Measurements from ENCODE around the gene AUTS2. TPM values are rescaled to one million over a fixed set of nuclear protein-coding genes. Genes with fewer than 3 reads are reported as not detected.

Gene AUTS2
- total RNA-seq, 2 donors from 2014 or later = 8.6 TPM

DNA sequence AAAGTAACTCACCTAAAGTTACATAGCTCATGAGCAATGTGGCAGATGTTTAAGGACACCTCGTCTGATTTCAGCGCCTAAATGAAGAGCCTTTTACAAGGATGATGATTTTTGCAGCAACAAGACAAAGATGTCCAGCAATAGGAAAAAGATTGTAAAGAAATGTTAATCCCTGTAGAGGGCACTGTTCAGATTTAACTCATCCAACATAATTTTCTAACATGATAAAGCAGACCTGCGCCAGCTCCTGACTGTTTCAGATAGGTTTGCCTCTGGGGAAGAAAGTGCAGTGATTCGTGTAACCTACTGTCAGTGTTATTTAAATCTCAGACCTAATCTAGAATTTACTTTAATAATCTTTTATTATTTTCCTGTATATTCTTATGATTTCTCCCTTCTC lies 595.2 kb downstream of the AUTS2 start:
- H3K27ac ChIP-seq = no peak overlapping the region
- H3K4me1 ChIP-seq = no peaks in the 10 kb centered on the region
- no peaks in the 10 kb centered on the region for H3K27me3 ChIP-seq
- peaks cover 0 to 10% of the 10 kb centered on the region in 2 donors for H3K9me3 ChIP-seq
- DNase-seq (ENCODE audit: low spot score) = no peak
- H3K4me3 ChIP-seq = no peak overlapping the region
- H3K36me3 ChIP-seq = no peaks in the 10 kb centered on the region
- TF ChIP-seq, protein P1, sequence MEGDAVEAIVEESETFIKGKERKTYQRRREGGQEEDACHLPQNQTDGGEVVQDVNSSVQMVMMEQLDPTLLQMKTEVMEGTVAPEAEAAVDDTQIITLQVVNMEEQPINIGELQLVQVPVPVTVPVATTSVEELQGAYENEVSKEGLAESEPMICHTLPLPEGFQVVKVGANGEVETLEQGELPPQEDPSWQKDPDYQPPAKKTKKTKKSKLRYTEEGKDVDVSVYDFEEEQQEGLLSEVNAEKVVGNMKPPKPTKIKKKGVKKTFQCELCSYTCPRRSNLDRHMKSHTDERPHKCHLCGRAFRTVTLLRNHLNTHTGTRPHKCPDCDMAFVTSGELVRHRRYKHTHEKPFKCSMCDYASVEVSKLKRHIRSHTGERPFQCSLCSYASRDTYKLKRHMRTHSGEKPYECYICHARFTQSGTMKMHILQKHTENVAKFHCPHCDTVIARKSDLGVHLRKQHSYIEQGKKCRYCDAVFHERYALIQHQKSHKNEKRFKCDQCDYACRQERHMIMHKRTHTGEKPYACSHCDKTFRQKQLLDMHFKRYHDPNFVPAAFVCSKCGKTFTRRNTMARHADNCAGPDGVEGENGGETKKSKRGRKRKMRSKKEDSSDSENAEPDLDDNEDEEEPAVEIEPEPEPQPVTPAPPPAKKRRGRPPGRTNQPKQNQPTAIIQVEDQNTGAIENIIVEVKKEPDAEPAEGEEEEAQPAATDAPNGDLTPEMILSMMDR (IDR thresholded peaks at IDR 0.05) = peak in 1 of 2 donors; percentile 51

DNA sequence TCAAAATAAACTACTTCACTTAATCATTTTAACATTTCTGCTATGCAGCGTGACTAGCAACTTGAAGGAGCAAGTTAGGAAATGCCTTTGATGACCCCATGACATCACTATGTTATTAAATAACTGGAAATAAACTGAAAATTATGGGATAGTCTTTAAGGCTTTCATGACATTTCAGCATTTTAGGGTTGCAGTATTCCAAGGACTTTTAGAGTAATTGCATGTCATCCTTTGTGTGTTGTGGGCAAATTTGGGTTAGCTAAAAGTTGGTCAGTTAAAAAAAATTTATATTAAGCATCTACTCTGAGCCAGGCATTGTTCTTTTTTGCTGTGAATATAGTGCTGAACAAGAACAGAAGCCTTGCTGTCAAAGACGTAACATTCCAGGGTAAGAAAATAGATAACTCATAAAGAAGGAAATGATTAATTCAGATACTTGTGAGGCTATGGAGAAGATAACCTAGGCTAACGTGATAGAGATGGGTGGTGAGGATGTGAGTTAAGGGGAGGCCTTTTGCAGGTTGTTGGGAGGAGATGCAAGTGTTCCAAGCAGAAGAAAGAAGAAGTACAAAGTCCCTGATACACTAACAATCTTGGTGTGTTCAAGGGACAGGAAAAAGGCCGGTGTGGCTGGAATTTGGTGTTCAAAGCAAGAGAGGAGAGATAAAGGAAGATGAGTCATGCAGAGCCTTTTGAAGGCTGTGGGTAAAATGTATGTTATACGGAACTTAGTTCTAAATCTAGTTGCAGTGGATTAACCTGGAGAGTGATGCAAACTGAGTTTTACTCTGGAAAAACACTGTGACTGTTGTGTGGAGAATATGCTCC lies 610.2 kb downstream of the AUTS2 start:
- H3K27ac ChIP-seq = no peak overlapping the region
- no peaks in the 10 kb centered on the region for H3K9me3 ChIP-seq
- TF ChIP-seq, protein P1 (IDR thresholded peaks at IDR 0.05) = no peak
- H3K36me3 ChIP-seq = no peaks in the 10 kb centered on the region
- H3K27me3 ChIP-seq = no peaks in the 10 kb centered on the region
- no peak overlapping the region for H3K4me3 ChIP-seq
- no peaks in the 10 kb centered on the region for H3K4me1 ChIP-seq
- no peak for DNase-seq (ENCODE audit: low spot score)

DNA sequence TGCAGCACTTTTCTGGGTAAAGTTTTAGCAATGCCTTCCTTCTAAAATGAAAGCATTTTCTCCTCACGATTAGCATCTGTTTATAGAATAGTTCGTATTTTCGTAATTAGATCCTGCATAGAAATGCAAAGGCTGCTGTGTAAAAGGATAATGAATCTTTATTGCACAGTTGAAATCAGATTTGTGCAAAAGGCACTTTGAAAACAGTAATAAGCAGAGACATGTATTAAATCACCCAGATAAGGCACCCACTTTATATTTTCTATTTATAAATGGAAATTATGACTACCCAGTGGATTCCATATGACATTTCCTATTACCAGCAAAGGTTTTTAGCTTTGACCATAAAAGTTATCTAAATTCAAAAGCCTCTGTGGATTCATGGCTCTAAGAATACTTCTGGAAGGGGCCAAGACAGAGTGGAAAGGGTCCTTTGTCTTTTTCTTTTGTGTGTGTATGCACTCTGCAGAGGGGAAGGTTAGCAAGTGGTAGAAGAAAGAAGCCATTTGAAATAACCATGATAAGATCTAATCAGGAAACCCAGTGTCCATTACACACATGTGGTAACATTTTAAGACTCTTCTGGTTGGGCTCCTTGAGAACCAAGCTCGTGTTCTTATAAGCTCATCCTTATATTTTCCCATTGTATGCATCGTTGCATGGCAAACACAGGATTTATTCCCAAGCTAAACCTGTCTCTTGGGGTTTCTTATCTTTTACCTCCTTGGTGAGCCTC lies 612.1 kb downstream of the AUTS2 start:
- H3K27me3 ChIP-seq = no peaks in the 10 kb centered on the region
- no peaks in the 10 kb centered on the region for H3K4me1 ChIP-seq
- no peaks in the 10 kb centered on the region for H3K36me3 ChIP-seq
- no peak for DNase-seq (ENCODE audit: low spot score)
- H3K4me3 ChIP-seq = no peak overlapping the region
- TF ChIP-seq, protein P1 (IDR thresholded peaks at IDR 0.05) = no peak
- no peaks in the 10 kb centered on the region for H3K9me3 ChIP-seq
- no peak overlapping the region for H3K27ac ChIP-seq

DNA sequence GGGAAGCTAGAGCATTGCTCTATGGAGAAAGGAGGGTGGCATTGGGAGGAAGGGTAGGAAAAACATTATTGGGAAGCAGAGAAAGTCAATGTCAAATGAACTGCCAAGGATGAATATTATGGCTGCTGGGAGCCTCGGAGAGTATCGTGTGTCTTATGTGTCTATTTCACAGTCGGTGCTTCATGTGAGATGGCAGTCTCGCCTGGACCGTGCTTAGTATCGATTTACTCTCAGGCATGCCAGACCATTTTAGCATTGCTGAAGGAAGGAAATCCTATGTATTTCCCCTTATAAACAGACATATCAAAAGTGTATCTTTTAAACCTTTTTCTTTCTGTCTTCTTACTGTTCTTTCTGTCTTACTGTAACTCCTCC lies 612.6 kb downstream of the AUTS2 start:
- H3K36me3 ChIP-seq = no peaks in the 10 kb centered on the region
- no peaks in the 10 kb centered on the region for H3K27me3 ChIP-seq
- no peak overlapping the region for H3K27ac ChIP-seq
- H3K4me3 ChIP-seq = no peak overlapping the region
- H3K9me3 ChIP-seq = no peaks in the 10 kb centered on the region
- DNase-seq (ENCODE audit: low spot score) = no peak
- no peaks in the 10 kb centered on the region for H3K4me1 ChIP-seq
- TF ChIP-seq, protein P1 (IDR thresholded peaks at IDR 0.05) = no peak

DNA sequence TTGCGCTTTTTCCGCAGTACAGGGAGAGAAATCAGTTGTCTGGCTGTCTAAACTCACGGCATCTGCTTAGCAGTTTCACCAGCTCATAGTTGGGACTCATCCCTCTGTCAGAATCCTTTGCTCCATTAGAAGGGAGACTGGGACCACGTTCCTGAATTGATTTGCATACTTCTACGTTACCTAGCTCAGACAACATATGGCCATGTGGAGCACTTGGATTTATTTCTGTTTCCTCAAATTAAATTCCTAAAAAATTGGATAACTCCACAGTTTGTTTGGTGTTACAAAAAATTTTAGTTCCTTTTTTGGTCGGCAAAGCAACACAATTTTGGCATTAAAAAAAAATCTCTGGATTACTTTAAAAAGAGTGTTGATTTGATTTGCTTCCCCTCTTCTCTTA lies 614.0 kb downstream of the AUTS2 start:
- Histone ChIP-seq H3K9me3 (no peaks in the 10 kb centered on the region), H3K36me3 (no peaks in the 10 kb centered on the region), H3K4me3 (no peak overlapping the region), H3K4me1 (no peaks in the 10 kb centered on the region), H3K27ac (no peak overlapping the region), H3K27me3 (no peaks in the 10 kb centered on the region)
- no peak for DNase-seq (ENCODE audit: low spot score)
- TF ChIP-seq, protein P1 (IDR thresholded peaks at IDR 0.05) = no peak

Measured in right atrium auricular region (tissue), 2 donors.